Measurements from ENCODE around the gene MVB12B.

Gene MVB12B

DNA sequence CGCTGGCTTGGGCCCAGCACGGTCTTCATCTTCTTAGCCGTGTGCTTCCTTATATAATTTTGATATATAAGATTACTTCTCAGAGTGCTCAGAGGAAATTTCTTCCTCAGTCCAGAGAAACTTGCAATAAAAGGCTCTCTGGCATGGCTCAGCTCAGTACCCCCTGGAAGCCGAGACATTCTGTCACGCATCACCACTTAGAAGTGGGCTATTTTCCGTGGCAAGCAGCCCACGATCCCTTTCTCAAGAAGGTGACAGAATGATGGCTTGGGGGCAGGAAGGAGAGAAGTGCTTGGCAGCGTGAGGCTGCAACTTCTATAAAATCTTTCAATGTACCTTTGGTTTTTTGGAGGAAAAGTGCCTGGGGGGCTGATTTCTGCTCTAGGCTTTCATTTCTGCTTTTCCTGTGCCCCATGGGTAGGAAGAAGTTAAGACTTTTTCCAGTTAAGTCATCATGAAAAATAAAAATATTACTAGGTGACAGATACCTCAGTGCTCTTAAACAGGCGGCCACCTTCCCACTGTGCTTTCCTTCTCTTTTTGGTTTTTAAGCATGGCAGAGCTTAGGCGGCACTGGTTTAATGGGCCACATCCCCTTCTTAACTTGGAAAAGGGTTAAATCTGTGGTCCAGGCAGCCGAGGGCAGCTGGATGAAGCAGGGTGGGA, 104.6 kb downstream of the MVB12B start:
- CTCF ChIA-PET = interaction anchor here (0.6 kb wide), 2 partner anchors 693 to 1857 kb away, joined by 3 to 5 read pairs; no protein-coding TSS in a partner anchor
- POLR2A ChIA-PET (ENCODE audit: low non-redundant PET) = no interaction called here
- no peak overlapping the region for H3K27ac ChIP-seq
- TF ChIP-seq, protein P1, sequence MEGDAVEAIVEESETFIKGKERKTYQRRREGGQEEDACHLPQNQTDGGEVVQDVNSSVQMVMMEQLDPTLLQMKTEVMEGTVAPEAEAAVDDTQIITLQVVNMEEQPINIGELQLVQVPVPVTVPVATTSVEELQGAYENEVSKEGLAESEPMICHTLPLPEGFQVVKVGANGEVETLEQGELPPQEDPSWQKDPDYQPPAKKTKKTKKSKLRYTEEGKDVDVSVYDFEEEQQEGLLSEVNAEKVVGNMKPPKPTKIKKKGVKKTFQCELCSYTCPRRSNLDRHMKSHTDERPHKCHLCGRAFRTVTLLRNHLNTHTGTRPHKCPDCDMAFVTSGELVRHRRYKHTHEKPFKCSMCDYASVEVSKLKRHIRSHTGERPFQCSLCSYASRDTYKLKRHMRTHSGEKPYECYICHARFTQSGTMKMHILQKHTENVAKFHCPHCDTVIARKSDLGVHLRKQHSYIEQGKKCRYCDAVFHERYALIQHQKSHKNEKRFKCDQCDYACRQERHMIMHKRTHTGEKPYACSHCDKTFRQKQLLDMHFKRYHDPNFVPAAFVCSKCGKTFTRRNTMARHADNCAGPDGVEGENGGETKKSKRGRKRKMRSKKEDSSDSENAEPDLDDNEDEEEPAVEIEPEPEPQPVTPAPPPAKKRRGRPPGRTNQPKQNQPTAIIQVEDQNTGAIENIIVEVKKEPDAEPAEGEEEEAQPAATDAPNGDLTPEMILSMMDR (conservative IDR thresholded peaks at IDR 0.05; ENCODE audit: low read depth) = no peak
- no peak for DNase-seq (ENCODE audit: low spot score)

DNA sequence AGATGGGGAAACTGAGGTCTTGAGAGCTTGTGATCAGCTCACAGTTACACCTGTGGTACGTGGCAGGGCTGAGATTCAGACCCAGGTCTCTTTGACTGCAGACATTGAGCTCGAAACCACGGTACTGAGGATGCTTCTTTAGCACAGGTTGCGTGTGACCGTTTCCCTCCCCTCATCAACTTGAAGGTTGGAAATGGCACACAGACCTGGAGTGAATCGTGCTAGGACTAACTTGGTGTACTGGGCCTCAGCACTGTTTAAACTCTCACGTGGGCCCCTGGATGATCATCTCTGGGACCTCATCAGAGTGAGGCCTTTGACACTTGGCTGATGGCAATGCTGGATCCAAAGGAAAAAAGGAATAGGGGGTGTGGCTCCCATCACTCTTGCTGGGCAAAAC, 106.0 kb downstream of the MVB12B start:
- ChIA-PET POLR2A (ENCODE audit: low non-redundant PET) (no interaction called here), CTCF (interaction anchor here (0.5 kb wide), 1 partner anchor 27 kb away, joined by 3 read pairs; no protein-coding TSS in a partner anchor)
- H3K27ac ChIP-seq = no peak overlapping the region
- TF ChIP-seq, protein P1 (conservative IDR thresholded peaks at IDR 0.05; ENCODE audit: low read depth) = no peak
- no peak for DNase-seq (ENCODE audit: low spot score)

DNA sequence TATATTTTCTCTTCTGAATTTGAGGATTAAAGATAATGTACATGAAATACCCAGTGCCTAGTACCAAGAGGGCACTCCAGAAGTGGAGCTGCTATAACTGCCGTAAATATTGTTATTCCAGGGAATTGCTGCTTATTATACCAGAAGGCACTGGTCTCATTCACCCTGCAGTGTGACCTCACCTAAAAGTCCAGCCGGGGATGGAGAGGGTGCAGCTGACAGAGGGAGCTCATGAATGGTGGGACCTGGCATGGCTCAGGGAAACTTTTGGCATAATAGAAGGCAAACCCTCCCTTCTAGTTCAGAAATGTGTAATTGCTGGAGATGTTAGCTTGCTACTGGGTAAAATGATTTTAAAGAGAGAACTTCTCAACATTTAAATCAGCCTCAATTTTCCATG, 108.5 kb downstream of the MVB12B start:
- CTCF ChIA-PET = interaction anchor here (1.0 kb wide), 1 partner anchor 56 kb away, joined by 3 read pairs; no protein-coding TSS in a partner anchor

DNA sequence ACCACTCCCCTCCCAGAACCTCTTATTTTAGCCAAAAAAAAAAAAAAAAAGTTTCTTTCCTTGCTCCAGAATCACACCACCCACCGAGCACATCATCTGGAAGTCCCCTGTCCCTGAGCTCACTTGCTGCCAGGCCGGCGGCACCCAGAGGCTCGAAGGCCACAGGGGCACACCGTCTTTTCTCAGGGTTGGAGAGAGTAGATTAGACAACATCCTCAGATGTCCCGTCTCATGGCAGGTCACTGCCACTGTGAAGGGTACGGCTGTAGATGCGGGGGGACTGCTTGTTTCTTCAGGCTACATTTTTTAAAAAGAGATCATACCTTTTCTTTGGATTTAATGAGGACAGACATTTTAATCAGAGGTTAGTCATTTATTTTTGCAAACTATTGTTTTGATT, 109.0 kb downstream of the MVB12B start:
- TF ChIP-seq, protein P1 (conservative IDR thresholded peaks at IDR 0.05; ENCODE audit: low read depth) = no peak
- ChIA-PET CTCF (interaction anchor here (1.0 kb wide), 1 partner anchor 55 kb away, joined by 3 read pairs; no protein-coding TSS in a partner anchor), POLR2A (ENCODE audit: low non-redundant PET) (no interaction called here)
- no peak for DNase-seq (ENCODE audit: low spot score)
- H3K27ac ChIP-seq = no peak overlapping the region

More for the DNA sequence above, 108.5 kb downstream of the MVB12B start:
- DNase-seq (ENCODE audit: low spot score) = no peak
- POLR2A ChIA-PET (ENCODE audit: low non-redundant PET) = no interaction called here
- TF ChIP-seq, protein P1 (conservative IDR thresholded peaks at IDR 0.05; ENCODE audit: low read depth) = no peak
- H3K27ac ChIP-seq = no peak overlapping the region

DNA sequence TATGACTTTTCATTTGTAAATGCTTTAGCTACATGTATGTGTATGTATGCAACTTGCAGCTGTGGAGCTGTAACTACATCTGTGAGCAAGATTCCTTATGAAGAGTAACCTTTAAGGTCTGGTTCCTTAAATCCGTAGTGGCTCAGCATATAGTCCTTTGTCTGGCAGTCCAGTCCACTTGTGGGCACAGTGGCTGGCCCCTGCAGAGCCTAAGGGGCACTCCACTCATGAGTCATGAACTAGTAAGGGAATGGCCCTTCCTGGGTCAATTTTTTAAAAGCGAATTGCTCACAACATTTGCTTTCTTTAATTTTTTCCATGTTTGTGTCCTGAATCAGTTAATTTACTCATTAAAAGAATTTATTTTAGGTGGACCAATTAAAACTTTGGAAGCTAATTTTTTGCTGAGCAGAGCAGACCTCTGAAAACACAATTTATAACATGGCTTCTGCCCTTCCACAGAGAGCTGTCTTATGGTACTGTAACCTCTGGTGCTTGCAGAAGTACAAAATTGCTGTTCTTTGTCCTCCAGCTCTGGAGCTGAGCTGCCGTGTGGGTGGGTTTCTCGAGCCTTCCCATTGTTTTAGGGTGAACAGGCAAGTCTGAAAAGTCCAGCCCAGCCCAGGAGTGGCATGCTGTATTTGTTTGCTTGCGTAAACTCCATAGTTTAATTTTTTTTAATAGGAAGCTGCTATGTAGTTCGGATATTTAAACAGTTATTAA, 110.1 kb downstream of the MVB12B start:
- TF ChIP-seq, protein P1 (conservative IDR thresholded peaks at IDR 0.05; ENCODE audit: low read depth) = no peak
- no peak for DNase-seq (ENCODE audit: low spot score)
- POLR2A ChIA-PET (ENCODE audit: low non-redundant PET) = no interaction called here
- CTCF ChIA-PET = no interaction called here
- no peak overlapping the region for H3K27ac ChIP-seq

DNA sequence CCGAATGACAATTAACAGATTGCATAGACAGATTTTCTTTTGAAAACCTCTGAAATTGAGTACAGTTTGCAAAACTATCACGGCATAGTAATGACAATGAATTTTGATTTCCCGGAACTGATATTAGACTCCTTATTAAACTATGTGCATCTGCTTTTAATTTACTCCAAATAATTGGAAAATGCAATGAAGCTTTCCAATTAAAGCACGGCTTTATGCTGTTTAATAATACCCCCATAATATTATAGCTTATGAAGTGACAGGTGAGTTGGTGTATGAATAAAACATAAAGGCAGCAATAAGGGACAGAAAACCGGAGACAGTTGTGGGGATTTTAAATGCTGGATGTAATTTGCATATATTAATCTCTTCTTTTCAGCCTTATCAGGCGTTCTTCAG, 110.6 kb downstream of the MVB12B start:
- CTCF ChIA-PET = no interaction called here
- POLR2A ChIA-PET (ENCODE audit: low non-redundant PET) = no interaction called here
- DNase-seq (ENCODE audit: low spot score) = no peak
- no peak overlapping the region for H3K27ac ChIP-seq
- TF ChIP-seq, protein P1 (conservative IDR thresholded peaks at IDR 0.05; ENCODE audit: low read depth) = no peak

All from RWPE1 (cell line).